Liver (tissue), 9 donors: Measurements from ENCODE around the gene TMEM205. TPM values are rescaled to one million over a fixed set of nuclear protein-coding genes. Genes with fewer than 3 reads are reported as not detected.

ENCODE experiments used
- DNase-seq: peaks from one replicate; pipeline ENCODE4 v3.0.0-alpha.2; 2017; ENCODE audit warnings: low spot score
- H3K27ac ChIP-seq, 2 donors: one replicate each; pipeline ENCODE4 v1.7.0; 2013; ENCODE audit warnings: inconsistent platforms in 2 of 2, low read length in 2 of 2, control low read depth in 1 of 2, low read depth in 1 of 2, mild to moderate bottlenecking in 1 of 2
- H3K27me3 ChIP-seq, 4 donors: one replicate each; pipeline versions ENCODE4 v1.6.1 to v1.7.0; 2013; ENCODE audit warnings: low read length in 3 of 4, inconsistent platforms in 1 of 4, mild to moderate bottlenecking in 1 of 4, moderate library complexity in 1 of 4; ENCODE audit not compliant: control insufficient read depth in 4 of 4, insufficient read depth in 4 of 4
- H3K36me3 ChIP-seq, 4 donors: one replicate each; pipeline versions ENCODE4 v1.6.1 to v1.7.0; 2013; ENCODE audit warnings: low read length in 3 of 4, mild to moderate bottlenecking in 3 of 4, low read depth in 1 of 4, moderate library complexity in 1 of 4; ENCODE audit not compliant: control insufficient read depth in 4 of 4, insufficient read depth in 3 of 4
- H3K4me1 ChIP-seq, 4 donors: one replicate each; pipeline versions ENCODE4 v1.6.1 to v1.7.0; 2013; ENCODE audit warnings: low read length in 3 of 4, mild to moderate bottlenecking in 3 of 4, moderate library complexity in 1 of 4; ENCODE audit not compliant: control insufficient read depth in 4 of 4, insufficient read depth in 4 of 4
- H3K4me3 ChIP-seq, 3 donors: one replicate each; pipeline versions ENCODE4 v1.6.1 to v1.7.0; 2013; ENCODE audit warnings: low read length in 3 of 3, control low read depth in 1 of 3, low read depth in 1 of 3, mild to moderate bottlenecking in 1 of 3
- H3K9ac ChIP-seq, 2 donors: one replicate each; pipeline ENCODE4 v1.7.0; 2013; ENCODE audit warnings: low read length in 2 of 2, mild to moderate bottlenecking in 2 of 2, moderate library complexity in 2 of 2, control low read depth in 1 of 2, low read depth in 1 of 2
- H3K9me3 ChIP-seq, 4 donors: one replicate each; pipeline versions ENCODE4 v1.6.1 to v1.7.0; 2013; ENCODE audit warnings: low read length in 3 of 4; ENCODE audit not compliant: control insufficient read depth in 4 of 4
- ATF3 ChIP-seq: IDR thresholded peaks from 2 replicates; pipeline ENCODE4 v1.6.1; 2016; ENCODE audit warnings: antibody characterized with exemption
- CTCF ChIP-seq: fragments of 150-350 bp; IDR thresholded peaks from 2 replicates; pipeline ENCODE4 v1.5.1; 2017; ENCODE audit warnings: improper control_type of control experiment, low read depth, low read length; ENCODE audit not compliant: missing input control
- EGR1 ChIP-seq, 2 donors: IDR thresholded peaks; 2 replicates each; pipeline ENCODE4 v1.6.1; 2016 to 2018; ENCODE audit warnings: antibody characterized with exemption in 2 of 2, low read depth in 2 of 2
- FOXA1 ChIP-seq: IDR thresholded peaks from 2 replicates; pipeline ENCODE4 v1.6.1; 2016; ENCODE audit warnings: antibody characterized with exemption
- FOXA2 ChIP-seq: IDR thresholded peaks from 2 replicates; pipeline ENCODE4 v1.6.1; 2016; ENCODE audit warnings: antibody characterized with exemption
- GABPA ChIP-seq, 2 donors: IDR thresholded peaks in 1 of 2; conservative IDR thresholded peaks in 1 of 2; 2 replicates each; pipeline ENCODE4 v1.6.1; 2016; ENCODE audit warnings: antibody characterized with exemption in 2 of 2, mild to moderate bottlenecking in 1 of 2, moderate library complexity in 1 of 2
- HNF4A ChIP-seq, 2 donors: conservative IDR thresholded peaks; 2 replicates each; pipeline ENCODE4 v1.6.1; 2016; ENCODE audit warnings: antibody characterized with exemption in 2 of 2, mild to moderate bottlenecking in 2 of 2
- HNF4G ChIP-seq: IDR thresholded peaks from 2 replicates; pipeline ENCODE4 v1.6.1; 2016; ENCODE audit warnings: antibody characterized with exemption
- JUND ChIP-seq, 2 donors: IDR thresholded peaks; 2 replicates each; pipeline ENCODE4 v1.6.1; 2016; ENCODE audit warnings: antibody characterized with exemption in 2 of 2
- MAX ChIP-seq: IDR thresholded peaks from 2 replicates; pipeline ENCODE4 v1.6.1; 2016; ENCODE audit warnings: antibody characterized with exemption
- NR2F2 ChIP-seq: IDR thresholded peaks from 2 replicates; pipeline ENCODE4 v1.6.1; 2016; ENCODE audit warnings: antibody characterized with exemption
- RAD21 ChIP-seq, 2 donors: IDR thresholded peaks; 2 replicates each; pipeline ENCODE4 v1.6.1; 2016; ENCODE audit warnings: antibody characterized with exemption in 2 of 2, mild to moderate bottlenecking in 2 of 2
- REST ChIP-seq: IDR thresholded peaks from 2 replicates; pipeline ENCODE4 v1.6.1; 2016; ENCODE audit warnings: antibody characterized with exemption, mild to moderate bottlenecking
- RXRA ChIP-seq, 2 donors: IDR thresholded peaks; 2 replicates each; pipeline ENCODE4 v1.6.1; 2017 to 2018; ENCODE audit warnings: antibody characterized with exemption in 2 of 2, mild to moderate bottlenecking in 1 of 2
- SP1 ChIP-seq: IDR thresholded peaks from 2 replicates; pipeline ENCODE4 v1.6.1; 2018; ENCODE audit warnings: antibody characterized with exemption, mild to moderate bottlenecking
- TAF1 ChIP-seq: conservative IDR thresholded peaks from 2 replicates; pipeline ENCODE4 v1.6.1; 2016; ENCODE audit warnings: antibody characterized with exemption, mild to moderate bottlenecking
- YY1 ChIP-seq: IDR thresholded peaks from 2 replicates; pipeline ENCODE4 v1.6.1; 2016; ENCODE audit warnings: antibody characterized with exemption, mild to moderate bottlenecking
- ZBTB33 ChIP-seq: IDR thresholded peaks from 2 replicates; pipeline ENCODE4 v1.6.1; 2016; ENCODE audit warnings: antibody characterized with exemption
- WGBS: extraction: QIAGEN DNeasy Blood & Tissue Kit; methylation state at CpG from one replicate; pipeline ENCODE4 v1.1.7; 2013; 5-methylcytosine and 5-hydroxymethylcytosine counted together
- polyA plus RNA-seq, 2 donors: library from polyadenylated mRNA; stranded (reverse) in 1 of 2; unstranded in 1 of 2; fragments of 200-250 nt in 1 of 2; fragments of >200 nt in 1 of 2; fragmentation: Nextera tagmentation in 1 of 2; extraction: Ambion mirVana in 1 of 2; gene quantifications; one replicate each; pipeline versions ENCODE4 v1.2.1 to v1.2.3, GENCODE V29; 2013 to 2015
- total RNA-seq, 2 donors: library from RNA; depleted of rRNA; stranded (reverse); fragments of >200 nt; gene quantifications; one replicate each; pipeline ENCODE4 v1.2.3, GENCODE V29; 2014
- donor health status: healthy.
- donor health status: healthy.
- donor health status: healthy.
- donor health status: healthy.
- donor health status: healthy.

The TMEM205 gene
- total and polyA plus RNA-seq, 4 donors, result 110 to 410 (median 272) TPM

- Histone ChIP-seq H3K9me3 (no peaks in the 10 kb centered on the region), H3K9ac (peak overlapping the region in 1 of 2 donors; percentile 72), H3K4me3 (peak overlapping the region; percentile 58 to 96 (median 84)), H3K27me3 (no peaks in the 10 kb centered on the region), H3K4me1 (peaks cover 0 to 27% (median 22%) of the 10 kb centered on the region in 4 donors), H3K36me3 (peaks cover 4 to 10% (median 4%) of the 10 kb centered on the region in 4 donors), H3K27ac (peak overlapping the region; percentile 74 to 83)
- no peak for DNase-seq
- 35% methylated on average over 15 of the region's 15 CpGs for WGBS
- no peak for TF ChIP-seq FOXA1
- TF ChIP-seq SP1, result no peak
- no peak for TF ChIP-seq EGR1 (IDR thresholded peaks at IDR 0.05; ENCODE audit: low read depth in 2 of 2)
- no peak for TF ChIP-seq JUND (IDR thresholded peaks at IDR 0.05)
- no peak for TF ChIP-seq ZBTB33
- no peak for TF ChIP-seq REST
- no peak for TF ChIP-seq YY1
- TF ChIP-seq NR2F2, result no peak
- TF ChIP-seq GABPA (IDR thresholded peaks at IDR 0.05 in 1 of 2, conservative IDR thresholded peaks at IDR 0.05 in 1 of 2), result no peak
- TF ChIP-seq RXRA (IDR thresholded peaks at IDR 0.05), result no peak
- TF ChIP-seq CTCF, result no peak
- TF ChIP-seq HNF4A (conservative IDR thresholded peaks at IDR 0.05), result no peak
- no peak for TF ChIP-seq FOXA2
- TF ChIP-seq TAF1, result no peak
- TF ChIP-seq MAX, result no peak
- TF ChIP-seq HNF4G, result no peak
- TF ChIP-seq ATF3, result no peak
- no peak for TF ChIP-seq RAD21 (IDR thresholded peaks at IDR 0.05)
Observed at GRCh38 chr19:11345122-11345803, 805 bp downstream of the TMEM205 start.
